IMR-90 (cell line): ENCODE results near the gene IFI44. TPM values are rescaled to one million over a fixed set of nuclear protein-coding genes. Genes with fewer than 3 reads are reported as not detected.

Source experiments
- ATAC-seq: fragments of 200-7000 bp; cut with Tn5 transposase; 2 replicates; pipeline ENCODE4 v1.9.1; 2020; ENCODE audit warnings: low read depth, mild to moderate bottlenecking, moderate library complexity
- BruUV-seq: library from RNA; stranded (reverse); fragments of 400-500 nt; replicated peaks from 2 replicates; lab custom pipeline; 2021; lab: Mats Ljungman, UMichigan
- CTCF ChIA-PET: fragments of 300-600 bp; formaldehyde crosslinking; extraction: SDS; loops from one replicate; lab custom pipeline; 2021; ENCODE audit warnings: antibody characterized with exemption; lab: Yijun Ruan, JAX
- POLR2A ChIA-PET: fragments of 300-600 bp; sonication (Branson Sonifier 250); formaldehyde crosslinking; loops from one replicate; lab custom pipeline; 2022; ENCODE audit warnings: antibody characterized with exemption; ENCODE audit not compliant: unreplicated experiment; lab: Charles Lee
- DNase-seq: peaks from one replicate; pipeline ENCODE4 v3.0.0; 2013
- H2AFZ ChIP-seq: replicated peaks from 2 replicates; pipeline ENCODE3; 2013; ENCODE audit warnings: low read length, mild to moderate bottlenecking; ENCODE audit not compliant: poor library complexity
- H2AK5ac ChIP-seq: 2 replicates; pipeline ENCODE4 v1.6.1; 2013; ENCODE audit warnings: low read depth, low read length, inconsistent platforms
- H2AK9ac ChIP-seq: replicated peaks from 2 replicates; pipeline ENCODE3; 2013; ENCODE audit warnings: mild to moderate bottlenecking, low read depth, low read length, moderate library complexity; ENCODE audit not compliant: poor library complexity
- H2BK120ac ChIP-seq: 2 replicates; pipeline ENCODE4 v1.6.1; 2013; ENCODE audit warnings: low read depth, low read length, inconsistent platforms
- H2BK15ac ChIP-seq: 3 replicates; pipeline ENCODE4 v1.6.1; 2013; ENCODE audit warnings: low read depth, low read length, inconsistent platforms
- H2BK20ac ChIP-seq: 2 replicates; pipeline ENCODE4 v1.6.1; 2013; ENCODE audit warnings: low read depth, mild to moderate bottlenecking, inconsistent platforms, low read length, moderate library complexity
- H2BK5ac ChIP-seq: 2 replicates; pipeline ENCODE4 v1.6.1; 2013; ENCODE audit warnings: mild to moderate bottlenecking, low read depth, low read length, inconsistent platforms; ENCODE audit not compliant: poor library complexity, severe bottlenecking
- H3K14ac ChIP-seq: replicated peaks from 2 replicates; pipeline ENCODE4 v1.6.1; 2013; ENCODE audit warnings: low read depth, low read length, inconsistent platforms
- H3K18ac ChIP-seq: 2 replicates; pipeline ENCODE4 v1.6.1; 2013; ENCODE audit warnings: low read depth, low read length, control low read depth
- H3K23ac ChIP-seq: 2 replicates; pipeline ENCODE4 v1.6.1; 2013; ENCODE audit warnings: low read depth, low read length, inconsistent platforms
- H3K27ac ChIP-seq: 2 replicates; pipeline ENCODE4 v1.5.1; 2013; ENCODE audit warnings: mild to moderate bottlenecking, control low read depth, low read length; ENCODE audit not compliant: insufficient read depth
- H3K27me3 ChIP-seq: 2 replicates; pipeline ENCODE4 v1.6.1; 2013; ENCODE audit warnings: low read length; ENCODE audit not compliant: control insufficient read depth, insufficient read depth
- H3K36me3 ChIP-seq: 2 replicates; pipeline ENCODE4 v1.6.1; 2013; ENCODE audit warnings: low read length, mixed read lengths; ENCODE audit not compliant: control insufficient read depth, insufficient read depth
- H3K4ac ChIP-seq: 2 replicates; pipeline ENCODE4 v1.6.1; 2013; ENCODE audit warnings: low read depth, low read length, inconsistent platforms
- H3K4me1 ChIP-seq: 2 replicates; pipeline ENCODE4 v1.6.1; 2013; ENCODE audit warnings: low read length, mixed read lengths; ENCODE audit not compliant: control insufficient read depth, insufficient read depth
- H3K4me2 ChIP-seq: 2 replicates; pipeline ENCODE4 v1.6.1; 2013; ENCODE audit warnings: low read depth, mild to moderate bottlenecking, control low read depth, low read length, moderate library complexity
- H3K4me3 ChIP-seq: 2 replicates; pipeline ENCODE4 v1.5.1; 2013; ENCODE audit warnings: low read depth, mild to moderate bottlenecking, control low read depth, low read length, moderate library complexity; ENCODE audit not compliant: insufficient read depth
- H3K56ac ChIP-seq: 2 replicates; pipeline ENCODE4 v1.6.1; 2013; ENCODE audit warnings: low read length, inconsistent platforms; ENCODE audit not compliant: insufficient read depth; ENCODE audit errors: extremely low read depth
- H3K79me1 ChIP-seq, 2 experiments: 2 replicates each; pipeline ENCODE4 v1.6.1; 2013; ENCODE audit warnings: low read length in 2 of 2, inconsistent platforms in 1 of 2, low read depth in 1 of 2
- H3K9ac ChIP-seq: 2 replicates; pipeline ENCODE4 v1.6.1; 2013; ENCODE audit warnings: low read depth, low read length, control low read depth
- H3K9me1 ChIP-seq: 2 replicates; pipeline ENCODE4 v1.6.1; 2013; ENCODE audit warnings: low read length, inconsistent platforms; ENCODE audit not compliant: insufficient read depth
- H3K9me3 ChIP-seq: 2 replicates; pipeline ENCODE4 v1.6.1; 2013; ENCODE audit warnings: low read length; ENCODE audit not compliant: control insufficient read depth, insufficient read depth
- H4K20me1 ChIP-seq: 2 replicates; pipeline ENCODE4 v1.6.1; 2013; ENCODE audit warnings: low read length, inconsistent platforms; ENCODE audit not compliant: insufficient read depth
- H4K5ac ChIP-seq: 2 replicates; pipeline ENCODE4 v1.6.1; 2013; ENCODE audit warnings: mild to moderate bottlenecking, low read depth, low read length, control low read depth
- H4K8ac ChIP-seq, 2 experiments: 2 replicates each; pipeline ENCODE4 v1.6.1; 2013; ENCODE audit warnings: low read depth in 2 of 2, low read length in 2 of 2, control low read depth in 1 of 2, inconsistent platforms in 1 of 2
- H4K91ac ChIP-seq: 2 replicates; pipeline ENCODE4 v1.6.1; 2013; ENCODE audit warnings: low read depth, low read length, inconsistent platforms; ENCODE audit not compliant: insufficient read depth
- BHLHE40 ChIP-seq: fragments of 150-350 bp; IDR thresholded peaks from 2 replicates; pipeline ENCODE4 v1.6.1; 2016; ENCODE audit warnings: mild to moderate bottlenecking, low read depth, low read length
- CEBPB ChIP-seq: IDR thresholded peaks from 2 replicates; pipeline ENCODE4 v1.6.1; 2012; ENCODE audit warnings: low read depth, low read length, improper control_type of control experiment
- CHD1 ChIP-seq: IDR thresholded peaks from 2 replicates; pipeline ENCODE4 v1.6.1; 2012; ENCODE audit warnings: low read depth, low read length, improper control_type of control experiment
- CTCF ChIP-seq: conservative IDR thresholded peaks from 2 replicates; pipeline ENCODE4 v1.5.1; 2012; ENCODE audit warnings: mild to moderate bottlenecking, low read depth, low read length, improper control_type of control experiment
- FOS ChIP-seq: fragments of 150-350 bp; IDR thresholded peaks from 2 replicates; pipeline ENCODE4 v1.6.1; 2016; ENCODE audit warnings: low read depth, low read length
- MAFK ChIP-seq: IDR thresholded peaks from 2 replicates; pipeline ENCODE4 v1.6.1; 2012; ENCODE audit warnings: low read depth, low read length, improper control_type of control experiment
- MAZ ChIP-seq: IDR thresholded peaks from 2 replicates; pipeline ENCODE4 v1.6.1; 2012; ENCODE audit warnings: low read depth, mild to moderate bottlenecking, low read length, improper control_type of control experiment, moderate library complexity, borderline replicate concordance
- POLR2A ChIP-seq: IDR thresholded peaks from 2 replicates; pipeline ENCODE4 v1.6.1; 2012; ENCODE audit warnings: mild to moderate bottlenecking, low read depth, low read length
- RAD21 ChIP-seq: IDR thresholded peaks from 2 replicates; pipeline ENCODE4 v1.6.1; 2012; ENCODE audit warnings: low read length, improper control_type of control experiment
- RCOR1 ChIP-seq: IDR thresholded peaks from 2 replicates; pipeline ENCODE4 v1.6.1; 2012; ENCODE audit warnings: mild to moderate bottlenecking, low read length, improper control_type of control experiment; ENCODE audit not compliant: insufficient replicate concordance
- RFX5 ChIP-seq: IDR thresholded peaks from 2 replicates; pipeline ENCODE4 v1.8.0; 2012; ENCODE audit warnings: low read depth, mild to moderate bottlenecking, low read length, moderate library complexity
- dilution Hi-C: fragments of 300-500 bp; cut with HindIII; formaldehyde crosslinking; loops from one replicate; pipeline ENCODE4 v1.14.3; 2018; ENCODE audit warnings: low sequenced_read_pairs; ENCODE audit not compliant: unreplicated experiment
- in situ Hi-C: fragments of 300-500 bp; cut with MboI; formaldehyde crosslinking; loops from 3 replicates; pipeline ENCODE4 v1.14.3; 2019; ENCODE audit warnings: low sequenced_read_pairs, inconsistent platforms, mixed read lengths
- intact Hi-C: fragments of 100-400 bp; cut with micrococcal nuclease; formaldehyde crosslinking; loops from 2 replicates; pipeline ENCODE4 v1.10.0; 2022
- polyA plus RNA-seq, 3 experiments: library from polyadenylated mRNA; depleted of rRNA; stranded (reverse); fragments of >200 nt; gene quantifications; 2 replicates each; pipeline ENCODE4 v1.2.3, GENCODE V29; 2012; ENCODE audit warnings: low replicate concordance in 1 of 3
- total RNA-seq: library from RNA; depleted of rRNA; stranded (reverse); fragments of >200 nt; gene quantifications from 2 replicates; pipeline ENCODE4 v1.2.3, GENCODE V29; 2012
- TF ChIP-seq, protein P1 (sequence below): fragments of 150-350 bp; IDR thresholded peaks from 2 replicates; pipeline ENCODE4 v1.6.1; 2016; ENCODE audit warnings: low read depth, mild to moderate bottlenecking, low read length, moderate library complexity, borderline replicate concordance

Gene IFI44
- total and polyA plus RNA-seq, 2 of the 4 experiments (the other 2 are of a cell fraction) = 2.2 to 2.7 TPM

GRCh38 chr1:78688697-78689096 is 39.1 kb downstream of the IFI44 start:
- H3K36me3 ChIP-seq = no peaks in the 10 kb centered on the region
- peak; percentile 70 for ATAC-seq

More at GRCh38 chr1:78688697-78689096, 39.1 kb downstream of the IFI44 start:
- POLR2A ChIA-PET = no interaction called here
- no peak overlapping the region for H3K4me3 ChIP-seq
- no peaks in the 10 kb centered on the region for H3K27me3 ChIP-seq
- H4K8ac ChIP-seq = no peak overlapping the region; a peak in 1 of 4 replicates
- H3K14ac ChIP-seq = no peak overlapping the region
- no peak overlapping the region for H4K5ac ChIP-seq
- in situ Hi-C loops = no loop called here
- no peak overlapping the region for H2BK5ac ChIP-seq
- H3K18ac ChIP-seq = no peak overlapping the region
- no peak overlapping the region for H3K56ac ChIP-seq
- H3K27ac ChIP-seq = no peak overlapping the region
- no peak overlapping the region for H2BK120ac ChIP-seq
- H3K9me3 ChIP-seq = no peaks in the 10 kb centered on the region
- H2BK15ac ChIP-seq = no peak overlapping the region
- no peak overlapping the region for H3K9ac ChIP-seq
- dilution Hi-C loops = no loop called here
- H3K4me1 ChIP-seq = no peaks in the 10 kb centered on the region
- H4K91ac ChIP-seq = no peak overlapping the region
- no peak overlapping the region for H3K4ac ChIP-seq
- no peak overlapping the region for H2BK20ac ChIP-seq
- no peak overlapping the region for H3K23ac ChIP-seq
- no peak overlapping the region for H2AK9ac ChIP-seq
- no TSS peak for BruUV-seq
- no peak overlapping the region for H2AFZ ChIP-seq
- no peaks in the 10 kb centered on the region for H3K9me1 ChIP-seq
- H4K20me1 ChIP-seq = no peaks in the 10 kb centered on the region
- peak; percentile 57 for DNase-seq
- no peak overlapping the region for H2AK5ac ChIP-seq
- no peaks in the 10 kb centered on the region for H3K79me1 ChIP-seq
- H3K4me2 ChIP-seq = no peak overlapping the region
- intact Hi-C loops = loop anchor here (5.0 kb wide), 2 partner anchors 149 to 509 kb away; no protein-coding TSS in a partner anchor
- peak; percentile 49 for TF ChIP-seq CTCF
- TF ChIP-seq, protein P1, sequence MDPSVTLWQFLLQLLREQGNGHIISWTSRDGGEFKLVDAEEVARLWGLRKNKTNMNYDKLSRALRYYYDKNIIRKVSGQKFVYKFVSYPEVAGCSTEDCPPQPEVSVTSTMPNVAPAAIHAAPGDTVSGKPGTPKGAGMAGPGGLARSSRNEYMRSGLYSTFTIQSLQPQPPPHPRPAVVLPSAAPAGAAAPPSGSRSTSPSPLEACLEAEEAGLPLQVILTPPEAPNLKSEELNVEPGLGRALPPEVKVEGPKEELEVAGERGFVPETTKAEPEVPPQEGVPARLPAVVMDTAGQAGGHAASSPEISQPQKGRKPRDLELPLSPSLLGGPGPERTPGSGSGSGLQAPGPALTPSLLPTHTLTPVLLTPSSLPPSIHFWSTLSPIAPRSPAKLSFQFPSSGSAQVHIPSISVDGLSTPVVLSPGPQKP = no peak
- TF ChIP-seq RAD21 = peak; percentile 54
- TF ChIP-seq BHLHE40 = no peak
- no peak for TF ChIP-seq RFX5
- peak; percentile 14; the same call in 1 of the 2 replicates for TF ChIP-seq CEBPB
- TF ChIP-seq MAZ = no peak
- no peak for TF ChIP-seq FOS
- TF ChIP-seq POLR2A = no peak
- no peak for TF ChIP-seq MAFK
- no peak for TF ChIP-seq RCOR1
- TF ChIP-seq CHD1 = no peak
- CTCF ChIA-PET = interaction anchor here (0.7 to 1.8 kb wide), 4 partner anchors 8 to 469 kb away, joined by 3 to 4 read pairs (median 3); no protein-coding TSS in a partner anchor
